Stimulated activated CD4-positive, alpha-beta T cell treated with anti-CD3 and anti-CD28 coated beads, Interleukin-1b, Interleukin-23, amount 100 ng/mL, for 4 hours (primary cell): ENCODE data around the gene ITSN2.

Experiments used
- DNase-seq, 2 donors: peaks; one replicate each; pipeline ENCODE4 v3.0.0-alpha.2; 2020; ENCODE audit warnings: low read depth in 2 of 2

The ITSN2 gene

DNA sequence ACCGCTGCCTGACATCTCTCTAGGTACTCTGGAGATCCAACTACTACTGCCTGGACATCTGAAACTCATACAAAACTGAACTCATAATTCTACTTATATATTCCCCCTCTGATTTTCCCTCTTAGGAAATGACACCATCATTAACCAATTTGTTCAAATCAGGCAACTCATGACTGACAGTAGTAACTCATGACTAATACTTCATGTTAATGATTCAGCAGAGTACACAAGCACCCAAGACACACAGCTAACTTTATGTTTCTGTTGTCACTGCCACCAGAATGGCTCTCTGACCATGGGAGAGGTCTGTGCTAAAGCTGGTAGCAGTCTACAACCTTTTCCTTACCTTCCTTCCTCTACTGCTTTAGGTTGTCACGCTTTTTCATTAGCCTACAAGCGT lies 91.1 kb downstream of the ITSN2 start:
- DNase-seq: no peak

DNA sequence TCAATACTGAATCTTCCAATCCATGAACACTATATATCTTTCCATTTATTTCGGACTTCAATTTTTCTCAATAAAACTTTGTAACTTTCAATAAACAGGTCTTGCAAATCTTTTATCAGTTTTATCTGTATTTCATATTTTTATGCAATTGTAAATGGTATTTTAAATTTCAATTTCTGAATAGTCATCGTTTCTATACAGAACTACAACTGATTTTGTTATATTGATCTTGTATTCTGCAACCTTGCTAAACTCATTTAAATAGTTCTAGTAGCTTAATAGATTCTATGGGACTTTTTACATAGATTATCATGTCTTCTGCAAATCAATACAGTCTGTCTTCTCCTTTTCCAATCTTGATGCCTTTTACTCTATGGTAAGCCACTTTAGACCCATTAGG lies 95.1 kb downstream of the ITSN2 start:
- no peak for DNase-seq

GRCh38 chr2:24262421-24262970 lies 97.8 kb downstream of the ITSN2 start:
- no peak for DNase-seq

DNA sequence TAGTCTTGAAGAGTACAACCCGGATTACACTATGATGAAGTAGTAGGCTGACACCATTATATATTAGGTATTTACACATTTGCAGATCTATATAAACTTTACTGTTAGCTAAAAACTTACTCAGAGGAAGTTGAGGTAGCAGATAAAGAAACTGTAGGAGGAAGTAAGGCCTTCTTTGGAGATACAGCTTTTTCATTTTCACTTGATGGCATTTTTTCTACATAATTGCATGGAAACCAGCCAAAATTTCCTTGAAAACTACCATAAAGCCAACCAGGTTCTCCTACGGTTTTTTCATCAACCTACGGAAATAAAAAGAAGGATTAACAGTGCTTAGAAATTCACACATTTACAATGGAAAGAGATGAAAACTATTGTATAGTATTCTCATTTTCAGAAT lies 98.9 kb downstream of the ITSN2 start:
- DNase-seq: no peak

- no peak for DNase-seq
Observed at GRCh38 chr2:24259316-24259715, 101.0 kb downstream of the ITSN2 start.

DNA sequence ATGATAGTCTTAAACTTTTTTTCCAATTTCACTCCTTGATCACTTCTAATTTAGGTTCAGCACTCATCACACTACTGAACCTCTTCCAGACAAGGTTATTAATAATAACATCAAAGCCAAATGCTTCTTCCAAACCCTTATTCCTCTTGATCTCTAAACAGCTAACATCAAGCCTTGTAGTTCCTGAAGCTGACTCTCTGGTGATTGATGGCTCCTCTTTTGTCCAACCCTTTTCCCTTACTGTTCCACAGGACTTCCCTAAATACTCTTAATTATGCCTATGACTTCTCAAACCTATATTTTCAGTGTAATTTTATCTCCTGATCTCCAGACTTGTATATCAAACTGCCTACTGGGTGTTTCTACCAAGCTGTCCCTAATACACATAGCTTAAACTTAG lies 101.6 kb downstream of the ITSN2 start:
- no peak for DNase-seq

DNA sequence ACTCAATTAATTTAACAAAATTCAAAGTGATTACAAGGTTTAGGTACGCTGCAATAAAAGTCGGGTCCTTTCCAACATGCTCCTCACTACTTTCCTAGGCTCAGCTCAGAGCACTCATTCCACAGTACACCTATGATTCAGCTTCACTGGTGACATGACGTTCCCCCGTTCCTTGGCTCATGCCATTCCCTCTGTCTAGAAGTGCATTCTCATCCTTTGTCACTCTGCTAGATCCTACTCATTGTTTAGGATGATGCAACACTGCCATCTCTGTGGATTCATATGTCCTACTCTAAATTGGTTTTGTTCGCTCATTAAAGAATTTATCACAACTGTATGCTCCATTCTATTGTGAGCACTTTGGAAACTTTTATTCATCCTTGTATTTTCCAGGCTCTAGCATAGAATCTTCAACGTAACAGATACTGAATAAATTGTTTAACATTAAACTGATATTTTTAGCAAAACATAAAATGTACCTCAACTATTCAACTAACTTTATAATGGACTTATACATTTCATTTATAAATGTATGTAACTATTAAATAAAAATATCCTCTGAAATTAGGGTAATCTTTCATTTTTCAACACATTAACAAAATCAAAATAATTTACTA lies 106.9 kb downstream of the ITSN2 start:
- no peak for DNase-seq

DNA sequence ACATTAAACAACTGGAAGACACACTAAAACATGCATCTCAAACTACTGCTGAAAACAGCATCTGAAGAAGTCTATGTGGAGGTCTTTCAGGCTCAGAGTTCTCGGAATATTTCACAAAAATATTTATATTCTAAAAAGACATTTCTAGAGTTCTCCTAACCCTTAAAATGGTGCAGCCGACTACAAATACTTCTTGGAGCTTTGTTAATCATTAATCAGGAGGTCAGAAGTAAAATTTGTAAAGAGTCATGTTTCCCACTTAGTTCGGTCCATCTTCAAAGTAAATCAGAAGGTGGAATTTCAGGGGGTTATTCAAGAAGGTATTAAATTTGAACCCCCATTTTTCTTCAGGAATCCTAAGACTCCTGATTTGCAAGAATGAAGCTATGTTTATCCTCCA lies 112.7 kb downstream of the ITSN2 start:
- DNase-seq: no peak

GRCh38 chr2:24247164-24247563 lies 113.2 kb downstream of the ITSN2 start:
- no peak for DNase-seq

DNA sequence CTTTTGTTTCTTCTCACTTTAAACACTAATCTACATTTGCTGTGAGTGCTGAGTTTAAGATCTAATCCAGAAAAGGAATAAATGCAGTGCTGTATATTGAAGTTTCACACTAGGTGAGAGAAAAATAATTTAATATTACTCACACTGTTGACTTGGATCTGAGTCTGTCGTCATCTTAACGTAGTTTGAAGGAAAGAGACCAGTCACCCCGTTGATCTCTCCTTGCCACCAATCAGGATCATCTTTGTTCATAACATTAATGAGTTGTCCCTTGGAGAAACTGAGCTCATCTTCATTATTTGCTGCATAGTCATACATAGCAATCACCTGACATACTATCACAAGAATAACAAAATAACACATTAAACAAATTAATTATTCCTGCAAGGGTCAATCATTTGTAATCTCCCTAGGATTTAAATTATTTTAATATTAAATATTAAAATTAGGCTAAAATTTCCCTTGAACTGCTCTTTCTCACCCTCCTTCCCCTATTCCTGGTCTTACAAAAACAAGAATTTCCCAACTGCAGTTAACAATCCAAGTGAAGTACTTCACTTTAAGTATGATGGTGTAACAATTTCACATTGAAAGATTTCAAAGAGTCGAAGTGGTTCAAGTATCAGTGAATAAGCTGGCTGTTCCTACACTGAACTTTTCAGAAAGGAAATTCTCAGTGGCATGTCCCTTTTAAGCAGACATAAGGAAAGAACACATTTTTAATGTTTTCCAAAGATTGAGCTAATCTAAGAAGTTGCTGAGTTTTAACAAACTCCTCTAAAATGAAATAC lies 114.2 kb downstream of the ITSN2 start:
- DNase-seq: no peak

DNA sequence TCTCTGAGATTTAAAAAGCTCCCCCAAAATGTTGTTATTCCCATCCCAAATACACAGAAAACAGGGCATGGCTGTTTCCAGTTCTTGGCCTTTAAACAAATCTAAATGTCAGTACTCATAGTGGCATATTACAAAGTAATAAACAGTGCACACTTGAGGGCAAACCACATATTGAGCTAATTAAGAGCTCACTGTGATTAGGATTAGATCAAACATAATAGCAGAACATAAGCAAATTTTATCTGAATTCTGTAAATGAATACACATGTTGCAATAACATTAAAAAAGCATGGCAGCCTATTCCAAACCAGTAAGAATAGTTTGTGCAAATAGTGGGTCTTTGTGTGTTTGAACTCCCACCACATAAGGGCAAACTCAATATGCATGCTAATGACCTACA lies 118.8 kb downstream of the ITSN2 start:
- DNase-seq: no peak

- DNase-seq: no peak
Observed at GRCh38 chr2:24239553-24239952, 120.8 kb downstream of the ITSN2 start.

GRCh38 chr2:24238158-24238557 lies 122.2 kb downstream of the ITSN2 start:
- no peak for DNase-seq

- no peak for DNase-seq
Observed at GRCh38 chr2:24237313-24237712, 123.0 kb downstream of the ITSN2 start.

DNA sequence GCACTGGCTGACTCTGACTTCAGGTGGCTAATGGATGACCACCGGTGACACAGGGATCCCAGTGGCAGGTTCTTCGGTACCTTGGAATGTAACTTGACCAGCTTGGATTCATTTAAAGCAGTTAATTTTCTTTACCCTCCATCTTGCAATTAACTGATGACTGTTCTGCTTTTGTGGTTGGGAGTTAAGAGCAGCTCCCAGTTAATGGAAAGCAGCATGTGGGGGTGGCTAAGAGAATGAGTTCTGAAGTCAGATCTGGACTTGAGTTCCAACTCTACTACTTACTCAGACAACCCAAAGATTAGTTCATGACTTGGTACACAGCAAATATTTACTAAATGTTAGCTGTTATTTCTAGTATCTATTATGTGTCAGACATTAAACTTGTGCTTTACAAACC lies 127.0 kb downstream of the ITSN2 start:
- DNase-seq: no peak

DNA sequence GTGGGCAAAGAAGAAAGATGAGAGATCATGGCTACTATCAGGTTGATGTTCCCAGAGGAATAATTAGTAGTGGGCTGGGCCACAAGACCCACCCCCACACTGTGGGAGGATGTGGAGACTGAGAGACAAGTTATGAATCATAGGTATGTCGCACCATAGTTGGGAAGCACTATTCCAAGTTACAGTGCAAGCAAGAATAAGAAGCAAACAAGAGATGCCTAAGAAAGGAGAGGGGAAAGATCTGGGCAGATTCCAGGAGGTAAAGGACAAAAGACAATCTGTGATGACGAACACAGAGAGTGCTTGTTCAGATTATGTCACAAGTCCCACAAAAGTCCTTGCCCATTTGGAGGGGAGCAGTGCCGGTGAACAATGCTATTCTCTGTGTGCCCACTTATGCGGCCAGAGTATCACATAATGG lies 128.9 kb downstream of the ITSN2 start:
- no peak for DNase-seq

- no peak for DNase-seq
Observed at GRCh38 chr2:24228470-24228869, 131.9 kb downstream of the ITSN2 start.

GRCh38 chr2:24225499-24226242 lies 134.7 kb downstream of the ITSN2 start:
- DNase-seq: no peak

DNA sequence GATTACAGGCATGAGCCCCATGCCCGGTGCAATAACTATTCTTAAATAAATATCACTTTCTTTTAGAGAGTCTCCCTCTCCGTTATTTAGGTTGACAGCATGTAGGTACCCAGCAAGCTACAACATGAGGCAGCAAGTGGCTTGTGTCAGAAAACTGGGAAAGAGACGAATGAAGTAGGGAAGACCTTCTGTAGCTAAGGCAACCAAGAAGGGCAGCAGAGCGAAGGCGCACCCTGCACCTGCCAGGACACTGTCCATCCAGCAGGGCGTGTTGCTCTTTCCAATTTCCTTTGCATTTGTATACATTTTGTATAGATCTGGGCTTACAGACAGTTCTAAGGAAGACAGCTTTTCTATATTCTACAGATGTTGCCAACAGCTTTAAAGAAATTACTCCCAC lies 137.4 kb downstream of the ITSN2 start:
- DNase-seq: no peak

DNA sequence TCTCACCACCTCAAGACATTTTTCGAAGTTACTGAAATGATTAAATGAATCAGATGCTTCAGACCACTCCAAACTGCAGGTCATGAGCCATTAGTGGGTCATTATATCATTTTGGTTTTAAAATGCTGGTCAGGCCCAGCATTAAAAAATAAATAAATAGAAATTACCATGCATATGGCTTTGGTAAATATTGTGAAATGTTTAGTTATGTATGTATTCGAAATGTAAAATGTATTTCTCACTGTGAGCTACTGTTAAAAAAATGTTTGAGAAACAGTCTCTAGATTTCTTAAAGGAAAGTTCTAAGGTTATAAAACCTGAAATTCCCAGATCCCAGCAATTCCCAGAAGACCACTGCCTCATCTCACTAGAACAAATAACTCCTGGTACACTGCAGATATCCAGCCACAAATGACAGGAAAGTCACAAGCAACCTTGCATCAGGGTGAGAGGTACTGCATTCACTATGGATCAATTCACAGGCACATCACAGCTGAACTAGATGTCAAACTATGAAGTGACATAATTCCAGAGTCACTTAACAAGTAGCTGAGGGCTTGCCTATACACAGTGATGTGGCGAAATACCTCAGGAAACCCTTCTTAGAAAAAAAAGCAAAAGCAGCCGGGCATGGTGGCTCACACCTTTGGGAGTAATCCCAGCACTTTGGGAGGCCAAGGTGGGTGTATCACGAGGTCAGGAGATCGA lies 138.8 kb downstream of the ITSN2 start:
- no peak for DNase-seq

GRCh38 chr2:24220554-24221291 lies 139.6 kb downstream of the ITSN2 start:
- DNase-seq: no peak
